H1 (cell line): ENCODE measurements around the gene ZNF106. TPM values are rescaled to one million over a fixed set of nuclear protein-coding genes. Genes with fewer than 3 reads are reported as not detected.

Source experiments
- CEBPB ChIP-seq: IDR thresholded peaks from 2 replicates; pipeline ENCODE4 v1.6.1; 2012; ENCODE audit warnings: low read depth, low read length
- JUND ChIP-seq: IDR thresholded peaks from 2 replicates; pipeline ENCODE4 v1.6.1; 2011; ENCODE audit warnings: mild to moderate bottlenecking, improper control_type of control experiment, low read length
- POLR2AphosphoS5 ChIP-seq: IDR thresholded peaks from 2 replicates; pipeline ENCODE4 v1.6.1; 2011; ENCODE audit warnings: low read depth, low read length
- RBBP5 ChIP-seq: IDR thresholded peaks from 2 replicates; pipeline ENCODE4 v1.7.1; 2012; ENCODE audit warnings: low read depth, mild to moderate bottlenecking, inconsistent platforms, low read length, moderate library complexity, borderline replicate concordance
- RXRA ChIP-seq: IDR thresholded peaks from 2 replicates; pipeline ENCODE4 v1.6.1; 2011; ENCODE audit warnings: low read depth, mild to moderate bottlenecking, low read length, moderate library complexity; ENCODE audit not compliant: insufficient read depth
- TCF12 ChIP-seq: IDR thresholded peaks from 2 replicates; pipeline ENCODE4 v1.6.1; 2011; ENCODE audit warnings: low read depth, mild to moderate bottlenecking, low read length
- ZNF274 ChIP-seq: IDR thresholded peaks from 2 replicates; pipeline ENCODE4 v1.7.0; 2012; ENCODE audit warnings: low read length, borderline replicate concordance; ENCODE audit errors: extremely low read depth
- polyA plus RNA-seq, 7 experiments: library from polyadenylated mRNA; depleted of rRNA in 3 of 7; stranded (reverse) in 5 of 7; unstranded in 2 of 7; fragments of >200 nt in 5 of 7; fragments of 200-250 nt in 2 of 7; gene quantifications; 1 replicate in 5 of 7; 2 replicates in 1 of 7; 4 replicates in 1 of 7; pipeline versions ENCODE4 v1.2.1 to v1.2.3, GENCODE V29; 2011 to 2013; ENCODE audit warnings: missing spikeins in 2 of 7, mixed read lengths in 2 of 7
- total RNA-seq: library from RNA; stranded (reverse); fragmentation: NEBNext Ultra II Directional; extraction: Animal tissue kit (Norgen Biotek cat#: 25700); gene quantifications from 2 replicates; pipeline ENCODE4 v1.2.1, GENCODE V29; 2021

Gene ZNF106
- total and polyA plus RNA-seq, 2 of the 8 experiments (the other 6 are each of a cell fraction or from before 2014, with no cell fraction given) = 18.2 to 62.0 TPM

DNA sequence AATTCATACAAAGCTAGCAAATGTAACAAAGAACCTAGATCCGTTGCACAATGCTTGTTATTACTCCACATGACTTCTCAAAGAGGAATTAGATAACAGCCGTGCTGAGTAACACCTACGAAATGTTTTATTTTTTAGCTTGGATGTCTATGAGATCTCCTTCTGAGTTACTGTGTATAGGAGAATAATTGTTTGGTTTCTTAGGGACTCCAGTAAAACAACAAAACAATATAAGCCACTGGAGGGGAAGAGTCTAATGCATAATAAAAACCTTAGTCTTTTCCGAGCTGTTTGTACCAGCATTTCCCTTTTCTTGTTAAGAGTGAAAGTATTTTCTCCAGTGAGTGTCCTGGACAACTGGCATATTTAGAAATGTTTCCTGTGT is 20.1 kb upstream of the ZNF106 start (continued):
- no peak for TF ChIP-seq JUND
- no peak for TF ChIP-seq RXRA
- no peak for TF ChIP-seq RBBP5
- TF ChIP-seq POLR2AphosphoS5 = no peak
- TF ChIP-seq CEBPB = no peak
- no peak for TF ChIP-seq TCF12
- no peak for TF ChIP-seq ZNF274
- TF ChIP-seq, all 59 proteins: peak for 0
